ENCODE results near the gene DPP10.
"Not testable (repeated sequence)": the region's sequence is repeated elsewhere in the genome, so short reads cannot be mapped to it uniquely, and the experiment has no call there.

The DPP10 gene

GRCh38 chr2:114442510-114442909 is at the start of gene DPP10:
Gene DPP10 (plus strand): TSS chr2:114442641.
- no peak for DNase-seq (ENCODE audit: low spot score)

- no peak for DNase-seq (ENCODE audit: low spot score)
Measured at GRCh38 chr2:114400890-114401289, 41.6 kb upstream of the DPP10 start.

GRCh38 chr2:114405247-114406116 is 37.0 kb upstream of the DPP10 start:
- no peak for DNase-seq (ENCODE audit: low spot score)

- DNase-seq (ENCODE audit: low spot score) = no peak
Measured at GRCh38 chr2:114406347-114406746, 36.1 kb upstream of the DPP10 start.

- DNase-seq (ENCODE audit: low spot score) = not testable (repeated sequence)
Measured at GRCh38 chr2:114407353-114407752, 35.1 kb upstream of the DPP10 start.

- no peak for DNase-seq (ENCODE audit: low spot score)
Measured at GRCh38 chr2:114421781-114422180, 20.7 kb upstream of the DPP10 start.

- no peak for DNase-seq (ENCODE audit: low spot score)
Measured at GRCh38 chr2:114424699-114425098, 17.7 kb upstream of the DPP10 start.

- no peak for DNase-seq (ENCODE audit: low spot score)
Measured at GRCh38 chr2:114426756-114427155, 15.7 kb upstream of the DPP10 start.

- DNase-seq (ENCODE audit: low spot score) = no peak
Measured at GRCh38 chr2:114436329-114436728, 6.1 kb upstream of the DPP10 start.

GRCh38 chr2:114446571-114446970 is 4.1 kb downstream of the DPP10 start:
- DNase-seq (ENCODE audit: low spot score) = no peak

- DNase-seq (ENCODE audit: low spot score) = no peak
Measured at GRCh38 chr2:114450639-114451038, 8.2 kb downstream of the DPP10 start.

- DNase-seq (ENCODE audit: low spot score) = no peak
Measured at GRCh38 chr2:114456566-114456965, 14.1 kb downstream of the DPP10 start.

- DNase-seq (ENCODE audit: low spot score) = no peak
Measured at GRCh38 chr2:114457956-114458355, 15.5 kb downstream of the DPP10 start.

- DNase-seq (ENCODE audit: low spot score) = no peak
Measured at GRCh38 chr2:114461116-114461515, 18.7 kb downstream of the DPP10 start.

GRCh38 chr2:114464961-114465706 is 22.7 kb downstream of the DPP10 start:
- DNase-seq (ENCODE audit: low spot score) = no peak

GRCh38 chr2:114468343-114468742 is 25.9 kb downstream of the DPP10 start:
- no peak for DNase-seq (ENCODE audit: low spot score)

- DNase-seq (ENCODE audit: low spot score) = no peak
Measured at GRCh38 chr2:114472246-114472645, 29.8 kb downstream of the DPP10 start.

- DNase-seq (ENCODE audit: low spot score) = no peak
Measured at GRCh38 chr2:114472726-114473125, 30.3 kb downstream of the DPP10 start.

GRCh38 chr2:114488841-114489530 is 46.5 kb downstream of the DPP10 start:
- no peak for DNase-seq (ENCODE audit: low spot score)

GRCh38 chr2:114495046-114495445 is 52.6 kb downstream of the DPP10 start:
- DNase-seq (ENCODE audit: low spot score) = no peak

- DNase-seq (ENCODE audit: low spot score) = no peak
Measured at GRCh38 chr2:114496959-114497358, 54.5 kb downstream of the DPP10 start.

GRCh38 chr2:114499101-114499500 is 56.7 kb downstream of the DPP10 start:
- DNase-seq (ENCODE audit: low spot score) = no peak

GRCh38 chr2:114507744-114508143 is 65.3 kb downstream of the DPP10 start:
- no peak for DNase-seq (ENCODE audit: low spot score)
